Psoas muscle (tissue), 8 donors: ENCODE measurements around the gene FUT6. TPM values are rescaled to one million over a fixed set of nuclear protein-coding genes. Genes with fewer than 3 reads are reported as not detected.

ENCODE experiments used
- ATAC-seq, 4 donors: fragments of 200-7000 bp; cut with Tn5 transposase; one replicate each; pipeline ENCODE4 v1.9.1; 2020; ENCODE audit warnings: moderate library complexity in 3 of 4, mild to moderate bottlenecking in 2 of 4
- DNase-seq, 2 donors: peaks; one replicate each; pipeline ENCODE4 v3.0.0-alpha.2; 2020
- H3K27ac ChIP-seq: fragments of 200-600 bp; one replicate; pipeline ENCODE4 v1.8.0; 2022
- H3K27me3 ChIP-seq, 3 donors: fragments of 200-600 bp in 1 of 3; one replicate each; pipeline versions ENCODE4 v1.6.1 to v1.8.0; 2013 to 2022; ENCODE audit warnings: low read length in 2 of 3, mild to moderate bottlenecking in 2 of 3, moderate library complexity in 1 of 3; ENCODE audit not compliant: insufficient read depth in 3 of 3
- H3K36me3 ChIP-seq, 2 donors: fragments of 200-600 bp in 1 of 2; one replicate each; pipeline versions ENCODE4 v1.6.1 to v1.8.0; 2013 to 2022; ENCODE audit warnings: low read depth in 1 of 2, mild to moderate bottlenecking in 1 of 2, moderate library complexity in 1 of 2; ENCODE audit not compliant: insufficient read depth in 1 of 2
- H3K4me1 ChIP-seq: fragments of 200-600 bp; one replicate; pipeline ENCODE4 v1.8.0; 2022
- H3K4me3 ChIP-seq: fragments of 200-600 bp; one replicate; pipeline ENCODE4 v1.8.0; 2022; ENCODE audit warnings: mild to moderate bottlenecking
- H3K9me3 ChIP-seq: fragments of 200-600 bp; one replicate; pipeline ENCODE4 v1.8.0; 2022
- WGBS, 3 donors: extraction: QIAGEN DNeasy Blood & Tissue Kit; methylation state at CpG; one replicate each; pipeline versions ENCODE4 v1.1.6 to v1.1.7; 2013; 5-methylcytosine and 5-hydroxymethylcytosine counted together
- intact Hi-C, 2 donors: fragments of 100-400 bp; cut with DNase I; formaldehyde crosslinking; loops; one replicate each; pipeline versions ENCODE4 v1.11.0 to v1.14.2; 2022
- polyA plus RNA-seq, 3 donors: library from polyadenylated mRNA; stranded (reverse); fragments of 200-250 nt; gene quantifications; one replicate each; pipeline ENCODE4 v1.2.3, GENCODE V29; 2013
- total RNA-seq, 4 donors: library from RNA; stranded (reverse); fragmentation: NEBNext Ultra II Directional in 2 of 4; extraction: Animal tissue kit (Norgen Biotek cat#: 25700) in 2 of 4; gene quantifications; one replicate each; pipeline versions ENCODE4 v1.2.1 to v1.2.4, GENCODE V29; 2021 to 2023
- TF ChIP-seq, protein P1 (sequence below): fragments of 200-600 bp; IDR thresholded peaks from one replicate; pipeline ENCODE4 v1.8.0; 2022; ENCODE audit warnings: antibody characterized with exemption
- donor health status: healthy with polysubstance abuse.
- donor health status: DM: no; HTN: no; CAD: no; lungs with moderate emphysema.
- donor health status: Bipolar disorder and iron deficiency.
- donor health status: healthy.
- donor health status: DM: yes; HTN: yes; CAD: no.
- donor health status: DM: no; HTN: no; CAD: no.
- donor health status: DM: no; HTN: no; CAD: no.
- donor health status: DM: yes; HTN: yes; CAD: no.

Gene FUT6
- total and polyA plus RNA-seq, 7 donors = 0.03 TPM; not detected in 5

DNA sequence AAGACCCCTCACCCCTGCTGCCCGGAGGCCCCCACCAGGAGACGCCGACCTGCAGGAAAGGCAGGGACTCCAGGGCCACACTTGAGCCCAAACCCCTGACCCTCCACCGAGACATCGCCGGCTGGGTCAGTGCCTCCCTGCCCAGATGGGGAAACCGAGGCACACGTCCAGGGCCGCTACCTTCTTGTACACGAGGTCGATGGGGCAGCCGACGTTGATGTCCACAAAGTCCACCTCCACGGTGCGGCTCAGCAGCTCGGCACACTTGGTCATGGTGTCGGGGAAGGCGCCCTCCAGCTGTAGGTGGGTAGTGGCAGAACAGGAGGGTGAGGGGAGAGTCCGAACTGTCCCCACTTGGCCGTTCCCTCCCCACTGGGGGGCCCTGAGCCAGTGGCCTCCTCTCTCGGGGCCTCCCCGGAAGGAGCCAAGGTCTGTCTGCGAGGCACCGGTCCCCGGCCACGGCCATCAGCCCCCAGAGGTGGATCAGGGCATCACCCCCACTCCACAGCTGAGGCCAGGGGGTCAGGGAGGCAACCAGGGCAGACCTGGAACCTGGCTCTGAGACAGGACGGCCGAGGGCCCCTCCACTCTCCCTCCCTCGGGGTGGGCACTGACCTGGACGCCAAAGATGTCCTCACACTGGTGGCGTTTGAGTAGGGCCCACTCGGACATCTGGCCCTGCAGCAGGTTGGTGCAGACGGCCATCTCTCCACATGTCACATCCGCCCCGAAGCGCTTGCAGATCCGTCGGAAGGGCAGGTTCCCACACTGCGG is 51.9 kb downstream of the FUT6 start:
- intact Hi-C loops = no loop called here
- WGBS, 3 donors = 87 to 89% (median 89%) methylated on average over 39 of the region's 39 CpGs
- TF ChIP-seq, protein P1, sequence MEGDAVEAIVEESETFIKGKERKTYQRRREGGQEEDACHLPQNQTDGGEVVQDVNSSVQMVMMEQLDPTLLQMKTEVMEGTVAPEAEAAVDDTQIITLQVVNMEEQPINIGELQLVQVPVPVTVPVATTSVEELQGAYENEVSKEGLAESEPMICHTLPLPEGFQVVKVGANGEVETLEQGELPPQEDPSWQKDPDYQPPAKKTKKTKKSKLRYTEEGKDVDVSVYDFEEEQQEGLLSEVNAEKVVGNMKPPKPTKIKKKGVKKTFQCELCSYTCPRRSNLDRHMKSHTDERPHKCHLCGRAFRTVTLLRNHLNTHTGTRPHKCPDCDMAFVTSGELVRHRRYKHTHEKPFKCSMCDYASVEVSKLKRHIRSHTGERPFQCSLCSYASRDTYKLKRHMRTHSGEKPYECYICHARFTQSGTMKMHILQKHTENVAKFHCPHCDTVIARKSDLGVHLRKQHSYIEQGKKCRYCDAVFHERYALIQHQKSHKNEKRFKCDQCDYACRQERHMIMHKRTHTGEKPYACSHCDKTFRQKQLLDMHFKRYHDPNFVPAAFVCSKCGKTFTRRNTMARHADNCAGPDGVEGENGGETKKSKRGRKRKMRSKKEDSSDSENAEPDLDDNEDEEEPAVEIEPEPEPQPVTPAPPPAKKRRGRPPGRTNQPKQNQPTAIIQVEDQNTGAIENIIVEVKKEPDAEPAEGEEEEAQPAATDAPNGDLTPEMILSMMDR = no peak
- DNase-seq = no peak
- ATAC-seq = no peak
- H3K4me3 ChIP-seq = no peak overlapping the region
- H3K9me3 ChIP-seq = no peaks in the 10 kb centered on the region
- H3K27ac ChIP-seq = no peak overlapping the region
- H3K36me3 ChIP-seq = peaks cover 4 to 66% of the 10 kb centered on the region in 2 donors
- no peaks in the 10 kb centered on the region for H3K27me3 ChIP-seq
- H3K4me1 ChIP-seq = peaks cover 7% of the 10 kb centered on the region

DNA sequence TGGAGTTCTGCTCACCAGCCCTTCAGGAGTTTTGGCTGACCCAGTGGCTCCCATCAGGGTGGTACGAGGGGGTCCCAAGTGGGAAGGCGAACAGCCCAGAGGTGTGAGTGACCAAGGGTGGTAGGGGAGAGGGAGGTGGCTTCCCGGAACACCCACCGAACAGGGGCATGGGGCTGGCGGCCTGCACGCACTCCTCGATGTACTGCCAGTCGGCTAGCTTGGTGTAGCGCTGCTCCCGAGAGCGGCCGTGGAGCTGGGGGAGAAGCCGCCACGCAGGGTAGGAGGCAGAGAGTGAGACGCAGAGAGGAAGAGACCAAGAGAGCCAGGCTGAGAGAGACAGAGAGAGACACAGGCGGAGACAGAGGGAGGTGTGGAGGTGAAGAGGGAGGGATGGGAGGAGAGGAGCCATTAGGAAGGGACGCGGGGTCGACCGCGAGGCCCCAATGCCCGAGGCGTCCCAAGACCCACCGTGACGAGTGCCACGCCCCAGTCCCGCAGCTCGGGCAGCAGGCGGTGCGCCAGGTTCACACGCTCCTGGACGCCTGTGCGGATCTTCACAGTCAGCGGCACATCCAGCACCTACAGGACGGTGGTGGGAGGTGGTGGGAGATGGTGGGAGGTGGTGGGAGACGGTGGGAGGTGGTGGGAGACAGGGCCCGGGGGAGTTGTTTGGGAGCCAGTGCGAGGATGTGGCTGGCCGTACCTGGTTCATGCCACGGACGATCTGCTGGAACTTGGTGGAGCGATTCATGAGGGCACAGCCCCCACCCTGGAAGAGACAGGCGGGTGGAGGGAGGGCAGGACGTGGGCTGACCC is 52.7 kb downstream of the FUT6 start:
- ATAC-seq (no peak), DNase-seq (no peak)
- Histone ChIP-seq H3K27ac (no peak overlapping the region), H3K36me3 (peaks cover 4 to 66% of the 10 kb centered on the region in 2 donors), H3K9me3 (no peaks in the 10 kb centered on the region), H3K4me3 (no peak overlapping the region), H3K27me3 (no peaks in the 10 kb centered on the region), H3K4me1 (peaks cover 7% of the 10 kb centered on the region)
- TF ChIP-seq, protein P1 = no peak
- intact Hi-C loops = no loop called here
- WGBS, 3 donors = 86 to 88% (median 88%) methylated on average over 39 to 44 of the region's 44 CpGs

DNA sequence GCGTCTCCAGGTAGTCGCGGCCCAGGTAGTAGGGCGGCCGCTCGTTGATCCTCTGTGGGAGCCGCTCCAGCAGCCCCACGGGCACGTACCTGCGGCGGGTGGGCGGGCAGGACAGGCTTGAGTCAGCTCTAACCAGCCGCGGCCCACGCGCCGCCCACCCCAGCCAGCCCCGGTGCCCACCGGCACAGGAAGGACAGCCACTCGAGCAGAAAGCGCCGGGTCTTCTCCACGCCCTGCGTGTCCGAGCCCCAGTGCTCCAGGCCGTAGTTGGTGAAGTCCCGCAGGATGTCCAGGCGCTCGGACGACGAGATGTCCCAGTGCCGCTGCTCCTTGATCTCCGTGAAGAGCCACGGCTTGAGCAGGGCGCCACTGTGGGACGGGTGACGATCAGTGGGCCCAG is 54.1 kb downstream of the FUT6 start:
- H3K4me1 ChIP-seq = peaks cover 7% of the 10 kb centered on the region
- WGBS, 3 donors = 89 to 91% (median 90%) methylated on average over 36 to 37 of the region's 37 CpGs
- no peaks in the 10 kb centered on the region for H3K9me3 ChIP-seq
- TF ChIP-seq, protein P1 = no peak
- no peaks in the 10 kb centered on the region for H3K27me3 ChIP-seq
- ATAC-seq (no peak), DNase-seq (no peak)
- H3K4me3 ChIP-seq = no peak overlapping the region
- peaks cover 4 to 66% of the 10 kb centered on the region in 2 donors for H3K36me3 ChIP-seq
- intact Hi-C loops = no loop called here
- H3K27ac ChIP-seq = no peak overlapping the region

DNA sequence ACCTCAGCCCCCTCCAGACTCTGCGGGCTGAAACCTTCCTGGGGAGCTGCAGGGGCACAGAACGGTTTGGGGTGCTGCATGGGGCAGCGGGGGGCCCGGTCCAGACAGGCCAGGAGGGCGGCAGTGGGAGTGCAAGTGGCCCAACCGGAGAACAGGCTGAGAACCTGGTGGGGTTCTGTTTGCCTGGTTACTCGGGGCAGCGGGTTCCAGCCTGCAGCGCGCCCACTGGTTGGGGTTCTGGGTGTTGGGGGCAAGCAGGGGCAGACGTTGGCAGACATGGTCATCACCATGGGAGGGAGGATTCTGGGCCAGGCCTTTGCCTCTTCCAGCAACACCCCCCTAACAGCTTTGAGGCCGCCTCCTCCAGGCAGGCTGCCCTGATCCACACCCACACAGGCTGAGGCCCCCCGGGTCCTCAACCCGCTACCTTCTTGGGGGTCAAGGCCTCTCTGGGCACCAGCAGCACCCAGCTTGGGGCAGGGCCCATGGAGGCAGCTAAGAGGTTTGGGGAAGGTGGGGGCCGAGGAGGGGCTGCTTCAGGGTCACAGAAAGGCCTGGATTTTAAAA is 54.8 kb downstream of the FUT6 start, which contains the start of gene PRR22:
Gene PRR22 (minus strand): TSS at position 166 of the 567 bp plus-strand sequence. CDS start 86 bp downstream, at position 80.
- ATAC-seq = peak in 1 of 4 donors; percentile 15
- no peak for DNase-seq
- no peaks in the 10 kb centered on the region for H3K27me3 ChIP-seq
- peaks cover under 1% of the 10 kb centered on the region for H3K4me1 ChIP-seq
- intact Hi-C loops = no loop called here
- TF ChIP-seq, protein P1 = no peak
- no peak within 1 kb of the TSS for H3K27ac ChIP-seq
- no peak within 1 kb of the TSS for H3K4me3 ChIP-seq
- H3K9me3 ChIP-seq = no peaks in the 10 kb centered on the region
- 88 to 94% (median 88%) methylated on average over 15 of the region's 15 CpGs for WGBS, 3 donors
- peaks cover 4 to 61% of the 10 kb centered on the region in 2 donors for H3K36me3 ChIP-seq
